Inflammatory macrophage treated with lipopolysaccharide for 1 hour (primary cell): ENCODE data around the gene TNFSF15.
"Not testable (repeated sequence)": the region's sequence is repeated elsewhere in the genome, so short reads cannot be mapped to it uniquely, and the experiment has no call there.

Experiments
- DNase-seq, 2 donors: peaks; one replicate each; pipeline ENCODE4 v3.0.0-alpha.2; 2020 to 2022

The TNFSF15 gene

DNA sequence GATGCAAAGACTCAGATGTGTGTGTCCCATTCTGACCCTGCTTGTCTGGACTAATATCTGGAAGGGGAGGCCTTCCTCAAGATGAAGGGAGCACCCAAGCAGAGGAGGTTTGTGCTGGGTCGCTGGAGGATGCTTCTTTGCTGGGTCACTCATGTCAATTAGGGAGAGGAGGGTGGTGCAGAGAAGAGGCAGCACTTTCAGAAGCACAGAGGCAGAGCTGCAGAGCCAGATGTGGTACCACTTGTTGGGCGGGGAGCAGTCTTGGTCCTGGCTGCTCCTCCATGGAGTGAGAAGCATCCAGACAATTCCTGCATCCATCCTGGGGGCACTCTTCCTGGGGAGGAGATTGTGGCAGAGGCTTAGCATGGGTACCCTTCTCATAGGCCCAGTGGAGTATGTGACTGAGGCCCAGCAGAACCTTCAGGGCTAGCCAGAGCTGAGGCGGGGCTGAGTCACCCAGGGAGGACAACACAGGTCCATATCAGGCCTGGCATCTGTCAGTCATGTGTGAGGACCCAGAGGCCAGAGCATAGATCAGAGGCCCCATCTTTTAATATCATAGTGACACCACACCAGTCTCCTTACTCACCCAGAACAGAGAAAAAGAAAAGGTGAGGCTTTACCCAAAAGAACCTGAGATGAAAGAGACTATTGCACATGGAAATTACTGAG, 59.8 kb downstream of the TNFSF15 start:
- DNase-seq: no peak

DNA sequence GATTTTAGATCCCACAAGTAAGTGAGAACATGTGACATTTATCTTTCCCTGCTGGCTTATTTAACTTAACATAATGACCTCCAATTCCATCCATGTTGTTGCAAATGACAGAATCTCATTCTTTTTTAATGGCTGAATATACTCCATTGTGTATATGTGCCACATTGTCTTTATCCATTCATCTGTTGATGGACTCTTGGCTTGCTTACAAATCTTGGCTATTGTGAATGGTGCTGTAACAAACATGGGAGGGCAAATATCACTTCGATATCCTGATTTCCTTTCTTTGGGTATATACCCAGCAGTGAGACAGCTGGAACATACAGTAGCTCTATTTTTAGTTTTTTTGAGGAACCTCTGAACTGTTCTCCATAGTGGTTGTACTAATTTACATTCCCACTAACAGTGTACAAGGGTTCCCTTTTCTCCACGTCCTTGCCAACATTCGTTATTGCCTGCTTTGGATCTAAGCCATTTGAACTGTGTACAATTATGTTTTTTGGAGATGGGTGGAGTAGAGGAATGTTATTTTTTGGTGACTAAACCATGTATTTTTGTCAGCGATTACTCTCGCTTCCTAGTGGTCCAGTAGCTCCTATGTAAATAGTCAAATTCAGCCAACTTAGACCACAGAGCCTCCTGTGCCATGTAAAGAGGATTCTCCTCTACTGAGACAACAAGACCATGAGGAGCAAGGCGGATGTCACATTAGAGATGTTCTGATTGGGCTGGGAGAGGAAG, 60.6 kb downstream of the TNFSF15 start:
- peak; percentile 29 to 52 for DNase-seq

DNA sequence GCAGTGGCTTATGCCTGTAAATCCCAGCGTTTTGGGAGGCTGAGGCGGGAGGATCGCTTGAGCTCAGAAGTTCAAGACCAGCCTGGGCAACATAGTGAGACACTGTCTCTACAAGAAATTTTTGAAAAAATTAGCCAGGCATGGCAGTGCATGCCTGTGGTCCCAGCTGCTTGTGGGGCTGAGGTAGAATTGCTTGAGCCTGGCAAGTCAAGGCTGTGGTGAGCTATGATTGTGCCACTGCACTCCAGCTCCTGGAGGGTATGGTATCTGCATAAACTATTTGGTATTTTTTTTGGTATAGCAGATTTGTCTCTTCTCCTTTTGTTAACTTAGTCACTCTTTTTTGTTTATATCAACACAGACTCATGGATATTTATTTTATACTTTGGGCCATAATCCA, 62.4 kb downstream of the TNFSF15 start:
- DNase-seq: no peak

DNA sequence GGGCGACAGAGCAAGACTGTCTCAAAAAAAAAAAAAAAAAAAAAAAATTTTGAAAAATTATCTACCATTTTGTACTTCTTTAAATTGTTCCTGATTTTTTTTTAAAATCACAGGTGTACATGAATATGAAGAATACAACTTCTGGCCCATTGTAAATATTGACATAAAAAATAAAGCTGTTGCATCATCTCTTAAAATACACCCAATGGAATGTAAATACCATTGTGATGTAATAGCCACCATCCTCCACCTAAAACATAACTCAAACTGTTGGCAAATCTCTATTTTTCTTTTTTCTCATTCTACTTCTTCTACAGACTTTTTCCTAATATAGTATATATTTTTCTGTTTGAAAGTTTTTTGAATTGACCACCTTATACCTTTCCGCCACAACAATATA, 62.9 kb downstream of the TNFSF15 start:
- DNase-seq: peak; percentile 12 to 27

DNA sequence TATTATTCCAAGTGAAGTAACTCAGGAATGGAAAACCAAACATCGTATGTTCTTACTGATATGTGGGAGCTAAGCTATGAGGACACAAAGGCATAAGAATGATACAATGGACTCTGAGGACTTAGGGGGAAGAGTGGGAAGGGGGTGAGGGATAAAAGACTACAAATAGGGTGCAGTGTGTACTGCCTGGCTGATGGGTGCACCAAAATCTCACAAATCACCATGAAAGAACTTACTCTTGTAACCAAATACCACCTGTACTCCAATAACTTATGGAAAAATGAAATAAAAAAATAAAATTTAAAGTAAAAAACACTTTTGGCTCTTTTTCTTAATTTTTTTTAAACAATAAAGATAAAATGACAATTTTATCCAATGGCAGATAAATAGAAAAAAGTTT, 64.3 kb downstream of the TNFSF15 start:
- not testable (repeated sequence) for DNase-seq

DNA sequence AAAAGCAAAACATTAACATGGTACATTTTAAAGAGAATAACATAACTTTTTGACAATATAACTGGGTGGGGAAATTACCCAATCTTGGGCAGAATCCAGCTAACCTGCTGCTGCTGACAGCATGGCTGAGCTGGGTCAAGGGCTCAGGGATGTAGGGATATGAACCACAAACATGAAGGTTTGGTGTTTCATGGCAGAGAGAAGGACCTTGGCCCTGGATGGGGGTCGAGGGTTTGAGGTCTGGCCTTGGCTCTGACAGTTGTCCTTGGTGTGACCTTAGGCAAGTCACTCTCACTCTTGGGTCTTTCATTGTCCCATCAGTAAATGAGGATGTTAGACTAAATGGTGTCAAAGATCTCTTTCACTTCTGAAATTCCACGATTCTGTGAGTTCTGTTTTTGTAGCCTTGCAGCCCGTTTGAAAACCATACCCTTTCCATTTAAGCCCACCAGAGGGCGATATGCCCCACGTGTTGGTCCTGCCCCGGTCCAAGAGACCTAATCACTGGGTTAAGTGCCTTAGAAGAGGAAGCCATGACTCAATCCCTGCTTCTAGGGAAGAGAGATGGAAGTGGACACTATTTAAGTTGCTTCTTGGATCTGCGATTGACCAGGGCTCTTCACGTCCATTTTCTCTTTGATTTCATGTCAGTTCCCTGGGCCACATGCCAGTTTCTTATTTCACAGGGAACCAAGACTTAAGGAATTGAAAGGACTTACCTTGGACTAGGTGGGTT, 67.1 kb downstream of the TNFSF15 start:
- DNase-seq: peak; percentile 93 to 98

DNA sequence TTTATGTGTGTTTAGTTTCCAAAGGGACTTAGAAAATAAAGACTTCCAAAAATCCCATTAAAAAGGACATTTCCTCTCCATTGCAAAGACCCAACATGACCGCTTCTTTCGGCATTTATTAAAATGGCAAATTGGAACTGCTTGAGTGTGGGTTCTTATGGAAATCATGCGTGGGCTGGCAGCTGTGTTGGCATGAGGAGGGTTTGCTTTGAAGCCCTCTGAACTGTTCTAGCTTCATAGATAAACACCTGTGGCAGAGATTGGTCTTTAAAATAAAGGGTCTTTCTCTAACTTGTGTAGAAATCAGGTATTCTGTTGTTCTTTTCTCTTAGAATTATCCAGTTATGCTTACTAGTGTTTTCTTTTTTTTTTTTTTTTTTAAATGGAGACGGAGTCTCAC, 68.0 kb downstream of the TNFSF15 start:
- DNase-seq: no peak

DNA sequence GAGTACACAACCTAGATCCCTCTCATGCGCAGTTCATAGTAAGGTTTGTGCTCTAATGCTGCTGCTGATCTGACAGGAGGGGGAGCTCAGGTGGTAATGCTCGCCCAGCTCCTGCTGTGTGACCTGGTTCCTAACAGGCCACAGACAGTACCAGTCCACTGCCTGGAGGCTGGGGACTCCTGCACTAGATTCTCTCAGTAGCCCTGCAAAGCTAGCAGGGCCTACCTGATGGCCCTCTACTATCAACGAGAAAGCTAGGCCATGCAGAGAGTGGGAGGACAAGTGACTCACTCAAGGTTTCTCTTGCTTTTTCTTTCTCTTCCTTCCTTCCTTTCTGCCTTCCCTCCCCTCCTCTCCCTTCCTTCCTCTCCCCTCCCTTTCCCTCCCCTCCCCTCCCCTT, 68.7 kb downstream of the TNFSF15 start:
- peak in 1 of 2 donors; percentile 6 for DNase-seq

DNA sequence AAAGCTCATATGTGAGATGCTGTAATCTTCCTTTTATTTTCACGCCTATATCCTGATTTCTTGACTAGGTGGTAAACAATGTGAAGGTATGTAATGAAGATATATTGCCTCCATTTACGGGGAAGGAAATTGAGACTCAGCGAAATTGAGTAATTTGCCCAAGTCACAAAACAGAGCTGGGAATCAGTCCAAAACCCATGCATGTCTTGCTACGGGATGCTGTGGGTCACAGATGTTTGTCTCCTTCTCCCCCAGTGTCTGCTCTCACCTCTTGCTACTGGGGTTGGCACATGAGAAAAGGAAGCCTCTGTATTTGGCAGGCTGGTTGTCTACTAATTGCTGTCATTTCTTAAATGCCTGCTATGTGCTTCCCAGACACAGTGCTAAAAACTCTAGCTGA, 70.1 kb downstream of the TNFSF15 start:
- DNase-seq: no peak

DNA sequence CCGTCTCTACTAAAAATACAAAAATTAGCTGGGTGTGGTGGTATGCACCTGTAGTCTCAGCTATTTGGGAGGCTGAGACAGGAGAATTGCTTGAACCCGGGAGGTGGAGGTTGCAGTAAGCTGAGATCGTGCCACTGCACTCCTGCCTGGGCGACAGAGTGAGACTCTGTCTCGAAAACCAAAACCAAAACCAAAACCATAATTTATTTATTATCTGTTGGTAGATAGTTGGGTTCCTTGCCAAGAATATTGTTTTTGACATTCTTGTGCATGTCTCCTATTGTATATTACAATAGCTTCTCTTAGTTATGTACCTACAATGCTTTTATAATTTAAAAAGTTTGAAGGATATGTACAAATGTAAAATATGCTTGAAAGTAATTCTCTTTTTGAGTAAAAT, 70.7 kb downstream of the TNFSF15 start:
- not testable (repeated sequence) for DNase-seq
